K562 (cell line): ENCODE results near the gene ATP6V0C. TPM values are rescaled to one million over a fixed set of nuclear protein-coding genes. Genes with fewer than 3 reads are reported as not detected.

ENCODE experiments used
- ATAC-seq: fragments of 200-7000 bp; cut with Tn5 transposase; 3 replicates; pipeline ENCODE4 v1.9.1; 2020; ENCODE audit warnings: moderate library complexity
- BruUV-seq: library from RNA; stranded (reverse); fragments of 400-500 nt; replicated peaks from 2 replicates; lab custom pipeline; 2021; lab: Mats Ljungman, UMichigan
- CTCF ChIA-PET: fragments of 300-600 bp; formaldehyde crosslinking; extraction: SDS; loops from one replicate; lab custom pipeline; 2021; ENCODE audit warnings: low intra/inter-chr PET ratio; lab: Yijun Ruan, JAX
- POLR2A ChIA-PET: fragments of 300-600, 350-650 bp; sonication (Branson Sonifier 250); formaldehyde crosslinking; extraction: SDS; loops from one replicate; lab custom pipeline; 2021; ENCODE audit warnings: antibody characterized with exemption, inconsistent platforms; lab: Yijun Ruan, JAX
- DNase-seq, 4 experiments: peaks; one replicate each; pipeline versions ENCODE4 v3.0.0 to v3.0.0-alpha.2; 2011 to 2018; ENCODE audit warnings: low spot score in 3 of 4, mixed read lengths in 3 of 4; ENCODE audit errors: extremely low read depth in 1 of 4
- FAIRE-seq: peaks from 2 replicates; lab custom pipeline; 2011; peaks lifted over from hg19 to GRCh38; lab: Jason Lieb, UNC
- H2AFZ ChIP-seq: 2 replicates; pipeline ENCODE4 v1.6.0; 2011; ENCODE audit warnings: low read depth, low read length, control low read depth, inconsistent platforms
- H3K27ac ChIP-seq: fragments of 200-600 bp; 3 replicates; pipeline ENCODE4 v1.8.0; 2011; ENCODE audit warnings: low read depth, mild to moderate bottlenecking, control low read depth, inconsistent platforms, low read length, moderate library complexity, mixed read lengths; ENCODE audit errors: extremely low read depth
- H3K27me3 ChIP-seq, 2 experiments: fragments of 300-600 bp in 1 of 2; 2 replicates in 1 of 2; 3 replicates in 1 of 2; pipeline versions ENCODE4 v1.6.0 to v1.8.0; 2011; ENCODE audit warnings: inconsistent platforms in 2 of 2, low read length in 2 of 2, mild to moderate bottlenecking in 1 of 2, mixed read lengths in 1 of 2, moderate library complexity in 1 of 2; ENCODE audit not compliant: control insufficient read depth in 2 of 2, insufficient read depth in 2 of 2
- H3K36me3 ChIP-seq: fragments of 300-600 bp; 3 replicates; pipeline ENCODE4 v1.8.0; 2011; ENCODE audit warnings: mild to moderate bottlenecking, low read length, inconsistent platforms; ENCODE audit not compliant: control insufficient read depth, insufficient read depth
- H3K4me1 ChIP-seq, 2 experiments: fragments of 200-600 bp in 1 of 2; replicated peaks in 1 of 2; 2 replicates in 1 of 2; 3 replicates in 1 of 2; pipeline versions ENCODE4 v1.5.1 to v1.8.0; 2011; ENCODE audit warnings: inconsistent platforms in 2 of 2, low read length in 2 of 2, mild to moderate bottlenecking in 1 of 2, mixed read lengths in 1 of 2, moderate library complexity in 1 of 2; ENCODE audit not compliant: control insufficient read depth in 2 of 2, insufficient read depth in 2 of 2
- H3K4me2 ChIP-seq: 2 replicates; pipeline ENCODE4 v1.6.1; 2011; ENCODE audit warnings: low read length, control low read depth, inconsistent platforms, mixed read lengths; ENCODE audit not compliant: insufficient read depth
- H3K4me3 ChIP-seq: fragments of 200-600 bp; sonication (generic), shearing (Covaris generic); 2 replicates; pipeline ENCODE4 v1.5.1; 2016; ENCODE audit warnings: control low read depth, inconsistent platforms
- H3K79me2 ChIP-seq: fragments of 200-600 bp; 3 replicates; pipeline ENCODE4 v1.8.0; 2011; ENCODE audit warnings: low read length, inconsistent platforms; ENCODE audit not compliant: control insufficient read depth, insufficient read depth
- H3K9ac ChIP-seq, 2 experiments: 2 replicates each; pipeline versions ENCODE4 v1.6.0 to v1.6.1; 2011; ENCODE audit warnings: low read depth in 2 of 2, low read length in 2 of 2, control low read depth in 1 of 2, inconsistent platforms in 1 of 2, mild to moderate bottlenecking in 1 of 2, mixed read lengths in 1 of 2; ENCODE audit not compliant: insufficient read depth in 1 of 2
- H3K9me1 ChIP-seq: one replicate; pipeline ENCODE4 v1.6.0; 2011; ENCODE audit warnings: inconsistent platforms, mild to moderate bottlenecking, low read length, moderate library complexity; ENCODE audit not compliant: control insufficient read depth, insufficient read depth
- H3K9me3 ChIP-seq: replicated peaks from 2 replicates; pipeline ENCODE4 v1.5.1; 2011; ENCODE audit warnings: low read depth, low read length, inconsistent platforms; ENCODE audit not compliant: control insufficient read depth, insufficient read depth
- H4K20me1 ChIP-seq: replicated peaks from 2 replicates; pipeline ENCODE4 v1.6.1; 2011; ENCODE audit warnings: low read length, inconsistent platforms, mixed read lengths; ENCODE audit not compliant: control insufficient read depth, insufficient read depth
- ASH1L ChIP-seq: fragments of 450-650 bp; IDR thresholded peaks from 2 replicates; pipeline ENCODE4 v1.6.1; 2018; ENCODE audit warnings: borderline replicate concordance, mild to moderate bottlenecking, low read depth; ENCODE audit not compliant: partially characterized antibody
- CBFA2T2 ChIP-seq: fragments of 450-650 bp; conservative IDR thresholded peaks from 2 replicates; pipeline ENCODE4 v1.6.1; 2017; ENCODE audit warnings: mild to moderate bottlenecking
- CHD1 ChIP-seq: fragments of 200-600 bp; sonication (generic); IDR thresholded peaks from one replicate; pipeline ENCODE4 v1.6.1; 2012; ENCODE audit warnings: mild to moderate bottlenecking, moderate library complexity, low read length, inconsistent platforms
- HEY1 ChIP-seq: fragments of 250-450 bp; sonication (Bioruptor Pico); IDR thresholded peaks from 2 replicates; pipeline ENCODE4 v1.5.0; 2020; ENCODE audit warnings: mild to moderate bottlenecking, moderate library complexity, borderline replicate concordance
- HLTF ChIP-seq: fragments of 450-650 bp; IDR thresholded peaks from 2 replicates; pipeline ENCODE4 v1.6.1; 2016
- MAZ ChIP-seq, 2 experiments: fragments of 450-650 bp in 1 of 2; sonication (generic) in 1 of 2; formaldehyde crosslinking; IDR thresholded peaks in 1 of 2; conservative IDR thresholded peaks in 1 of 2; 2 replicates each; pipeline versions ENCODE4 v1.4.0 to v1.5.0; 2020; ENCODE audit warnings: mild to moderate bottlenecking in 1 of 2, missing genetic modification reagents in 1 of 2
- MCM3 ChIP-seq: fragments of 450-650 bp; IDR thresholded peaks from 2 replicates; pipeline ENCODE4 v1.6.1; 2016
- NFE2L1 ChIP-seq: fragments of 450-650 bp; IDR thresholded peaks from 2 replicates; pipeline ENCODE4 v1.6.1; 2016; ENCODE audit warnings: missing genetic modification characterization, low read depth, mild to moderate bottlenecking, missing compliant biosample characterization, moderate library complexity, borderline replicate concordance
- PML ChIP-seq: IDR thresholded peaks from 2 replicates; pipeline ENCODE4 v1.6.1; 2012; ENCODE audit warnings: low read length, inconsistent platforms
- POU5F1 ChIP-seq: fragments of 150-350 bp; IDR thresholded peaks from 2 replicates; pipeline ENCODE4 v1.6.1; 2014; ENCODE audit warnings: borderline replicate concordance, low read length, low read depth, mild to moderate bottlenecking; ENCODE audit not compliant: partially characterized antibody
- U2AF2 ChIP-seq: fragments of 200-400 bp; formaldehyde crosslinking; optimal IDR thresholded peaks from 2 replicates; pipeline ENCODE3; 2017; ENCODE audit warnings: low read depth, mild to moderate bottlenecking, low read length
- ZNF174 ChIP-seq: fragments of 250-450 bp; sonication (Bioruptor Pico); IDR thresholded peaks from 2 replicates; pipeline ENCODE4 v1.4.0; 2020; ENCODE audit warnings: mild to moderate bottlenecking
- ZZZ3 ChIP-seq: fragments of 450-650 bp; IDR thresholded peaks from 2 replicates; pipeline ENCODE4 v1.6.1; 2016; ENCODE audit warnings: antibody characterized with exemption, mild to moderate bottlenecking, moderate library complexity
- WGBS: fragments of 100-300 bp; shearing (Covaris generic); methylation state at CpG from one replicate; pipeline ENCODE4 v1.1.6; 2016; ENCODE audit warnings: low coverage, mixed read lengths; ENCODE audit not compliant: insufficient coverage; ENCODE audit errors: missing lambda C conversion rate; 5-methylcytosine and 5-hydroxymethylcytosine counted together
- in situ Hi-C: fragments of 300-500 bp; cut with MboI; formaldehyde crosslinking; loops from 4 replicates; pipeline ENCODE4 v1.15.0; 2018; ENCODE audit warnings: inconsistent platforms, mixed read lengths
- intact Hi-C: fragments of 100-400 bp; cut with micrococcal nuclease; formaldehyde crosslinking; loops from 2 replicates; pipeline ENCODE4 v1.14.2; 2022
- polyA plus RNA-seq, 8 experiments: library from polyadenylated mRNA; depleted of rRNA in 4 of 8; stranded (reverse) in 5 of 8; unstranded in 3 of 8; fragments of >200 nt; fragmentation: Nextera tagmentation in 2 of 8; fragmentation: Illumina TruSeq in 1 of 8; extraction: Ambion mirVana in 2 of 8; extraction: Trizol in 1 of 8; gene quantifications; 2 replicates each; pipeline versions ENCODE4 v1.2.1 to v1.2.3, GENCODE V29; 2011 to 2014; ENCODE audit warnings: inconsistent platforms in 1 of 8, missing spikeins in 1 of 8
- total RNA-seq, 7 experiments: library from RNA; depleted of rRNA in 6 of 7; stranded (reverse); fragments of >200 nt in 6 of 7; fragmentation: Illumina TruSeq in 2 of 7; extraction: Trizol in 2 of 7; gene quantifications; 2 replicates each; pipeline versions ENCODE4 v1.2.1 to v1.2.3, GENCODE V29; 2011 to 2021; ENCODE audit warnings: low replicate concordance in 1 of 7
- TF ChIP-seq, protein P1 (sequence below): fragments of 450-650 bp; formaldehyde crosslinking; IDR thresholded peaks from 2 replicates; pipeline ENCODE4 v1.4.0; 2020; ENCODE audit warnings: mild to moderate bottlenecking, mixed read lengths
- TF ChIP-seq, protein P2 (sequence below): fragments of 450-650 bp; IDR thresholded peaks from 2 replicates; pipeline ENCODE4 v1.7.0; 2016; ENCODE audit warnings: borderline replicate concordance
- TF ChIP-seq, protein P3 (sequence below): fragments of 250-450 bp; sonication (Bioruptor Pico); IDR thresholded peaks from 2 replicates; pipeline ENCODE4 v1.4.0; 2020; ENCODE audit warnings: mild to moderate bottlenecking
- TF ChIP-seq, protein P4 (sequence below): fragments of 250-450 bp; sonication (Bioruptor Pico); IDR thresholded peaks from 2 replicates; pipeline ENCODE4 v1.8.0; 2022; ENCODE audit warnings: moderate library complexity, mild to moderate bottlenecking, inconsistent platforms

Gene ATP6V0C
- total and polyA plus RNA-seq, 9 of the 15 experiments (the other 6 are each of a cell fraction or from before 2014, with no cell fraction given), result 2.9 to 228 (median 22.7) TPM

GRCh38 chr16:2489581-2489980 lies 24.2 kb upstream of the ATP6V0C start:
- no peak for DNase-seq
- ChIA-PET CTCF (no interaction called here), POLR2A (interaction anchor here (0.6 to 2.4 kb wide), 3 partner anchors 10 to 26 kb away, joined by 3 to 8 read pairs (median 3); no protein-coding TSS in a partner anchor)
- H3K9me1 ChIP-seq, result no peaks in the 10 kb centered on the region
- no peaks in the 10 kb centered on the region for H3K27me3 ChIP-seq
- BruUV-seq, result no TSS peak
- no peaks in the 10 kb centered on the region for H3K9me3 ChIP-seq
- in situ Hi-C loops, result no loop called here
- intact Hi-C loops, result no loop called here
- no peak for FAIRE-seq
- H3K4me3 ChIP-seq, result no peak overlapping the region
- H3K4me2 ChIP-seq, result no peak overlapping the region
- peaks cover 13 to 51% of the 10 kb centered on the region in 2 experiments for H3K4me1 ChIP-seq
- H3K36me3 ChIP-seq, result peaks cover 33% of the 10 kb centered on the region; the same call in 2 of the 3 replicates
- peak overlapping the region in 1 of 2 experiments; percentile 74; a peak in 1 of 4 replicates for H3K9ac ChIP-seq
- ATAC-seq, result no peak
- H2AFZ ChIP-seq, result no peak overlapping the region
- peaks cover 49% of the 10 kb centered on the region for H3K79me2 ChIP-seq
- H4K20me1 ChIP-seq, result peaks cover 5% of the 10 kb centered on the region; the same call in 1 of the 2 replicates
- H3K27ac ChIP-seq, result no peak overlapping the region
- 92% methylated on average over 16 of the region's 16 CpGs for WGBS
- no peak for TF ChIP-seq ZZZ3
- TF ChIP-seq POU5F1, result no peak
- TF ChIP-seq NFE2L1 (tag), result no peak
- TF ChIP-seq ASH1L, result no peak
- TF ChIP-seq, protein P1, sequence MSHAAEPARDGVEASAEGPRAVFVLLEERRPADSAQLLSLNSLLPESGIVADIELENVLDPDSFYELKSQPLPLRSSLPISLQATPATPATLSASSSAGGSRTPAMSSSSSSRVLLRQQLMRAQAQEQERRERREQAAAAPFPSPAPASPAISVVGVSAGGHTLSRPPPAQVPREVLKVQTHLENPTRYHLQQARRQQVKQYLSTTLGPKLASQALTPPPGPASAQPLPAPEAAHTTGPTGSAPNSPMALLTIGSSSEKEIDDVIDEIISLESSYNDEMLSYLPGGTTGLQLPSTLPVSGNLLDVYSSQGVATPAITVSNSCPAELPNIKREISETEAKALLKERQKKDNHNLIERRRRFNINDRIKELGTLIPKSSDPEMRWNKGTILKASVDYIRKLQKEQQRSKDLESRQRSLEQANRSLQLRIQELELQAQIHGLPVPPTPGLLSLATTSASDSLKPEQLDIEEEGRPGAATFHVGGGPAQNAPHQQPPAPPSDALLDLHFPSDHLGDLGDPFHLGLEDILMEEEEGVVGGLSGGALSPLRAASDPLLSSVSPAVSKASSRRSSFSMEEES (CRISPR knock-in tag), result no peak
- TF ChIP-seq, protein P2, sequence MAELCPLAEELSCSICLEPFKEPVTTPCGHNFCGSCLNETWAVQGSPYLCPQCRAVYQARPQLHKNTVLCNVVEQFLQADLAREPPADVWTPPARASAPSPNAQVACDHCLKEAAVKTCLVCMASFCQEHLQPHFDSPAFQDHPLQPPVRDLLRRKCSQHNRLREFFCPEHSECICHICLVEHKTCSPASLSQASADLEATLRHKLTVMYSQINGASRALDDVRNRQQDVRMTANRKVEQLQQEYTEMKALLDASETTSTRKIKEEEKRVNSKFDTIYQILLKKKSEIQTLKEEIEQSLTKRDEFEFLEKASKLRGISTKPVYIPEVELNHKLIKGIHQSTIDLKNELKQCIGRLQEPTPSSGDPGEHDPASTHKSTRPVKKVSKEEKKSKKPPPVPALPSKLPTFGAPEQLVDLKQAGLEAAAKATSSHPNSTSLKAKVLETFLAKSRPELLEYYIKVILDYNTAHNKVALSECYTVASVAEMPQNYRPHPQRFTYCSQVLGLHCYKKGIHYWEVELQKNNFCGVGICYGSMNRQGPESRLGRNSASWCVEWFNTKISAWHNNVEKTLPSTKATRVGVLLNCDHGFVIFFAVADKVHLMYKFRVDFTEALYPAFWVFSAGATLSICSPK, result no peak
- TF ChIP-seq CHD1, result no peak
- TF ChIP-seq, protein P3, sequence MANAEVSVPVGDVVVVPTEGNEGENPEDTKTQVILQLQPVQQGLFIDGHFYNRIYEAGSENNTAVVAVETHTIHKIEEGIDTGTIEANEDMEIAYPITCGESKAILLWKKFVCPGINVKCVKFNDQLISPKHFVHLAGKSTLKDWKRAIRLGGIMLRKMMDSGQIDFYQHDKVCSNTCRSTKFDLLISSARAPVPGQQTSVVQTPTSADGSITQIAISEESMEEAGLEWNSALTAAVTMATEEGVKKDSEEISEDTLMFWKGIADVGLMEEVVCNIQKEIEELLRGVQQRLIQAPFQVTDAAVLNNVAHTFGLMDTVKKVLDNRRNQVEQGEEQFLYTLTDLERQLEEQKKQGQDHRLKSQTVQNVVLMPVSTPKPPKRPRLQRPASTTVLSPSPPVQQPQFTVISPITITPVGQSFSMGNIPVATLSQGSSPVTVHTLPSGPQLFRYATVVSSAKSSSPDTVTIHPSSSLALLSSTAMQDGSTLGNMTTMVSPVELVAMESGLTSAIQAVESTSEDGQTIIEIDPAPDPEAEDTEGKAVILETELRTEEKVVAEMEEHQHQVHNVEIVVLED (CRISPR knock-in tag), result no peak
- TF ChIP-seq MCM3, result no peak
- no peak for TF ChIP-seq ZNF174
- no peak for TF ChIP-seq CBFA2T2
- no peak for TF ChIP-seq HLTF
- TF ChIP-seq, protein P4, sequence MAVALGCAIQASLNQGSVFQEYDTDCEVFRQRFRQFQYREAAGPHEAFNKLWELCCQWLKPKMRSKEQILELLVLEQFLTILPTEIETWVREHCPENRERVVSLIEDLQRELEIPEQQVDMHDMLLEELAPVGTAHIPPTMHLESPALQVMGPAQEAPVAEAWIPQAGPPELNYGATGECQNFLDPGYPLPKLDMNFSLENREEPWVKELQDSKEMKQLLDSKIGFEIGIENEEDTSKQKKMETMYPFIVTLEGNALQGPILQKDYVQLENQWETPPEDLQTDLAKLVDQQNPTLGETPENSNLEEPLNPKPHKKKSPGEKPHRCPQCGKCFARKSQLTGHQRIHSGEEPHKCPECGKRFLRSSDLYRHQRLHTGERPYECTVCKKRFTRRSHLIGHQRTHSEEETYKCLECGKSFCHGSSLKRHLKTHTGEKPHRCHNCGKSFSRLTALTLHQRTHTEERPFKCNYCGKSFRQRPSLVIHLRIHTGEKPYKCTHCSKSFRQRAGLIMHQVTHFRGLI (CRISPR knock-in tag), result no peak
- TF ChIP-seq MAZ (CRISPR knock-in tag; conservative IDR thresholded peaks at IDR 0.05 in 1 of 2, IDR thresholded peaks at IDR 0.05 in 1 of 2), result no peak
- no peak for TF ChIP-seq PML
- TF ChIP-seq HEY1 (CRISPR knock-in tag), result no peak
- no peak for TF ChIP-seq U2AF2
